ENCODE results near the gene WDR1. TPM values are rescaled to one million over a fixed set of nuclear protein-coding genes. Genes with fewer than 3 reads are reported as not detected.

Gene WDR1
- polyA plus RNA-seq, 3 donors = 206 to 251 (median 243) TPM

DNA sequence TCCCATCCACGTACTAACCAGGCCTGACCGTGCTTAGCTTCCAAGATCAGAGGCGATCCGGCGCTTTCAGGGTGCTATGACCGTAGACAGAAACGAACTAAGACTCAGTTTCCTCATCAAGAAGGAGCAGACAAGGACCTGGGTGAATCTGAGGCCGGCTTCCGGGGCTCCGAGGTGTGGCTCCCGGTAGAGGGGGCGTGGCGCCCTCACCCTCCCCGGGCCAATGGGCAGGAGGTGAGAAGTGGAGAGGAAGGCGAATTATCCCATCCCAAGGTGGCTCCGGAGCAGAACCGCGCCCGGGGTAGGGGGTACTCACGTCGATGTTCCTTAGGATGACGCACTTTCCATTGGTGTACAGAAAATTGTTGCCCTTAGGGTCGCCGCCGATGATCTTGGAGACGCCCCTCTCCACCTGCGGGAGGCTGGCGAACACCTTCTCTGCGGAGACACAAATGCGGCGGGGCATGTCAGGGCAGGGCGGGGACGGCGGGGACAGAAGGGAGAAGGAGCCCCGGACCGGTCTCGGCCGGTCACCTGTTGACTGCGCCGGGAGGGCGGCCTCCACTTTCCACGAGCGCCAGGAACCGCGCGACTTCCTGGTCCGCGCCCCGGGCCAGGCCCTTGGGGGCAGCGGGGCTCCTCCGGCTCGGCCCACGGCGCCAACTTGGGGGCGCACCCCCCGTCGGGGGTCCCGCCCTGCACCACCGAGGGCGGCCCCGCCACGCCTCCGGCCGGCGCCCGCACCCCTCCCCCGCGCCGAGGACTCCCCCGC is 616 bp downstream of the WDR1 start:
- Mint-ChIP-seq H3K36me3 (peaks cover 43 to 44% of the 10 kb centered on the region in 2 donors), H3K27me3 (ENCODE audit: low read depth in 3 of 3) (peaks cover 0 to 5% (median 2%) of the 10 kb centered on the region in 3 donors), H3K27ac (peak overlapping the region; percentile 87 to 96 (median 95)), H3K9me3 (no peaks in the 10 kb centered on the region), H3K4me1 (peaks cover 55% of the 10 kb centered on the region), H3K4me3 (peak overlapping the region; percentile 93 to 94)
- Histone ChIP-seq H3K4me2 (replicated peaks; ENCODE audit: extremely low read depth, low read length, poor library complexity, severe bottlenecking) (peak overlapping the region; percentile 93), H3K9me3 (replicated peaks in 1 of 2; ENCODE audit: control insufficient read depth in 1 of 2, insufficient read depth in 1 of 2, low read length in 2 of 2) (no peaks in the 10 kb centered on the region), H3K4me3 (replicated peaks in 1 of 3; ENCODE audit: low read depth in 2 of 3, low read length in 3 of 3) (peak overlapping the region; percentile 80 to 93 (median 85)), H3K9ac (ENCODE audit: insufficient read depth, low read length, poor library complexity, severe bottlenecking) (peak overlapping the region; percentile 73), H2AFZ (ENCODE audit: insufficient read depth, low read depth, low read length, poor library complexity, severe bottlenecking) (peak overlapping the region; percentile 34), H3K36me3 (replicated peaks in 1 of 2; ENCODE audit: control insufficient read depth in 1 of 2, insufficient read depth in 2 of 2, low read length in 2 of 2) (peaks cover 41 to 42% of the 10 kb centered on the region in 2 donors), H3K4me1 (ENCODE audit: control insufficient read depth in 1 of 2, insufficient read depth in 2 of 2, low read length in 2 of 2) (peaks cover 36 to 43% of the 10 kb centered on the region in 2 donors), H3K27me3 (ENCODE audit: control insufficient read depth in 2 of 2, insufficient read depth in 2 of 2, low read length in 2 of 2) (no peaks in the 10 kb centered on the region), H3K79me2 (ENCODE audit: insufficient read depth, low read length) (peaks cover 62% of the 10 kb centered on the region), H4K20me1 (ENCODE audit: insufficient read depth, low read length) (peaks cover 51% of the 10 kb centered on the region), H3K27ac (ENCODE audit: low read depth in 1 of 2, low read length in 2 of 2) (peak overlapping the region; percentile 74 to 81)
- TF ChIP-seq, protein P1, sequence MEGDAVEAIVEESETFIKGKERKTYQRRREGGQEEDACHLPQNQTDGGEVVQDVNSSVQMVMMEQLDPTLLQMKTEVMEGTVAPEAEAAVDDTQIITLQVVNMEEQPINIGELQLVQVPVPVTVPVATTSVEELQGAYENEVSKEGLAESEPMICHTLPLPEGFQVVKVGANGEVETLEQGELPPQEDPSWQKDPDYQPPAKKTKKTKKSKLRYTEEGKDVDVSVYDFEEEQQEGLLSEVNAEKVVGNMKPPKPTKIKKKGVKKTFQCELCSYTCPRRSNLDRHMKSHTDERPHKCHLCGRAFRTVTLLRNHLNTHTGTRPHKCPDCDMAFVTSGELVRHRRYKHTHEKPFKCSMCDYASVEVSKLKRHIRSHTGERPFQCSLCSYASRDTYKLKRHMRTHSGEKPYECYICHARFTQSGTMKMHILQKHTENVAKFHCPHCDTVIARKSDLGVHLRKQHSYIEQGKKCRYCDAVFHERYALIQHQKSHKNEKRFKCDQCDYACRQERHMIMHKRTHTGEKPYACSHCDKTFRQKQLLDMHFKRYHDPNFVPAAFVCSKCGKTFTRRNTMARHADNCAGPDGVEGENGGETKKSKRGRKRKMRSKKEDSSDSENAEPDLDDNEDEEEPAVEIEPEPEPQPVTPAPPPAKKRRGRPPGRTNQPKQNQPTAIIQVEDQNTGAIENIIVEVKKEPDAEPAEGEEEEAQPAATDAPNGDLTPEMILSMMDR (IDR thresholded peaks at IDR 0.05) = no peak
- WGBS (ENCODE audit: insufficient coverage) = 3% methylated on average over 68 of the region's 70 CpGs
- intact Hi-C loops (cut with micrococcal nuclease) = loop anchor here (5.0 kb wide), 1 partner anchor 94 kb away; the partner anchor contains the start of gene SLC2A9 (in 2 of the 2)
- peak in 2 of 3 donors; percentile 32 to 64 for DNase-seq

DNA sequence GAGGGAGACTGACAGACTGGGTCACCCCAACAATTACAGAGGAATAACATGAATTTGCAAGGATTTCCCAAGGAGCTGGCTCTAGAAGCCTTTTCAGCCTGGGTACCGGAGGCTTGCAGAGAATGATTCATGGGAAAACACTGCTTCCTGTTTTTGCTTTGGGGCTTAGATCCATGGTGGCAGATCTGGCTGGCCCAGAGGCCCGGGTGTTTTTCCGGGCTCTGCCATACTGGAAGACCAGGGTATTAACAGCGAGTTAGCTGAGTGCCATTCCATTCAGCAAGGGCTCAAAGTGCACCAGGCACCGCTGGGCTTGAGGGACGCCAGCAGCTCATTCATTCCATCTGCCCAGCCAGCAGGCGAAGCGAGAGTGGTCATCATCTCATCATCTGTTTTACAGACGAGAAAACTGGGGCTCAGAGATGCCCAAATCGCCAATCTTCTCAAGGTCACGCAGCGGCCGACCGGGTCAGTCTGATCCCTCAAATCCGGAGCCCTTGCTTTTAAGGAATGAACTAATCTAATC is 1.3 kb downstream of the WDR1 start:
- peaks cover 58% of the 10 kb centered on the region for H4K20me1 ChIP-seq (ENCODE audit: insufficient read depth, low read length)
- intact Hi-C loops (cut with micrococcal nuclease) = loop anchor here (5.0 kb wide), 1 partner anchor 93 kb away; the partner anchor contains the start of gene SLC2A9 (in 2 of the 2)

More for the DNA sequence above, 1.3 kb downstream of the WDR1 start:
- peaks cover 68% of the 10 kb centered on the region for H3K79me2 ChIP-seq (ENCODE audit: insufficient read depth, low read length)
- H3K4me3 Mint-ChIP-seq = peak overlapping the region; percentile 93 to 94
- H3K27ac ChIP-seq (ENCODE audit: low read depth in 1 of 2, low read length in 2 of 2) = peak overlapping the region; percentile 74 to 81
- H3K9me3 ChIP-seq (replicated peaks in 1 of 2; ENCODE audit: control insufficient read depth in 1 of 2, insufficient read depth in 1 of 2, low read length in 2 of 2) = no peaks in the 10 kb centered on the region
- no peaks in the 10 kb centered on the region for H3K9me3 Mint-ChIP-seq
- peaks cover 61% of the 10 kb centered on the region for H3K4me1 Mint-ChIP-seq
- peaks cover 48 to 51% of the 10 kb centered on the region in 2 donors for H3K36me3 Mint-ChIP-seq
- H3K4me2 ChIP-seq (replicated peaks; ENCODE audit: extremely low read depth, low read length, poor library complexity, severe bottlenecking) = peak overlapping the region; percentile 93
- H3K4me1 ChIP-seq (ENCODE audit: control insufficient read depth in 1 of 2, insufficient read depth in 2 of 2, low read length in 2 of 2) = peaks cover 36 to 45% of the 10 kb centered on the region in 2 donors
- peaks cover 0 to 5% (median 0%) of the 10 kb centered on the region in 3 donors for H3K27me3 Mint-ChIP-seq (ENCODE audit: low read depth in 3 of 3)
- 30% methylated on average over 15 of the region's 15 CpGs for WGBS (ENCODE audit: insufficient coverage)
- peak overlapping the region; percentile 80 to 93 (median 85) for H3K4me3 ChIP-seq (replicated peaks in 1 of 3; ENCODE audit: low read depth in 2 of 3, low read length in 3 of 3)
- peak; percentile 53 to 91 (median 82) for DNase-seq
- H3K27me3 ChIP-seq (ENCODE audit: control insufficient read depth in 2 of 2, insufficient read depth in 2 of 2, low read length in 2 of 2) = no peaks in the 10 kb centered on the region
- H3K9ac ChIP-seq (ENCODE audit: insufficient read depth, low read length, poor library complexity, severe bottlenecking) = peak overlapping the region; percentile 73
- TF ChIP-seq, protein P1 (IDR thresholded peaks at IDR 0.05) = no peak
- no peak overlapping the region for H2AFZ ChIP-seq (ENCODE audit: insufficient read depth, low read depth, low read length, poor library complexity, severe bottlenecking)
- H3K27ac Mint-ChIP-seq = peak overlapping the region; percentile 87 to 96 (median 95)
- H3K36me3 ChIP-seq (replicated peaks in 1 of 2; ENCODE audit: control insufficient read depth in 1 of 2, insufficient read depth in 2 of 2, low read length in 2 of 2) = peaks cover 47 to 48% of the 10 kb centered on the region in 2 donors

Data from CD14-positive monocyte (primary cell).